ENCODE measurements around the gene SCARF2. TPM values are rescaled to one million over a fixed set of nuclear protein-coding genes. Genes with fewer than 3 reads are reported as not detected.

Gene SCARF2
- total and polyA plus RNA-seq, 5 donors from 2014 or later, result 0.70 to 6.9 (median 1.5) TPM

DNA sequence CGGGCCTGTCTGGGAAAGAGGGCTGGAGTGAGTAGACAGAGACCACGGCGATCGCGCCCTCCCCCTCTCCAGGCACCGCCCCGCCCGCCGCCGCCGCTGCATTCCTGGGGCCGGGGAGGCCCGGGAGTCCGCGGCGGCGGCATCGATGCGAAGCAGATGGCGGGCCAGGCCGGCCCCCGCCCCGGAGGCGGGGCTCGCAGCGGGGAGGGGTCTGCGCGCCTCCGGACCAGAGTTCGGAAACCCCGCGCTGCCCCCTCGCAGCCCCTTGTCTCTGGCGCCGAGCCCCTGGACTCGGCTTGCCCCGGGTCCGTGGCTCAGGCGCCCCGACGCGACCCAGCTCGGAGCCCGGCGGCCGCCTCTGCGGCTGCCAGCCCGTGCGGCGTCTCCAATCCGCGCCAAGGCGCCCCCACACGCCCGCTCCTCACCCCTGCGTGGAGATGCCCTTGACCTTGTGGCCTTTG, 1.3 kb downstream of the SCARF2 start:
- Mint-ChIP-seq H3K9me3 (peaks cover 0 to 2% (median 0%) of the 10 kb centered on the region in 7 donors), H3K36me3 (peaks cover 3% of the 10 kb centered on the region), H3K4me3 (peak overlapping the region in 3 of 4 donors; percentile 43 to 82 (median 80)), H3K27ac (peak overlapping the region in 1 of 3 donors; percentile 79), H3K27me3 (peaks cover 51% of the 10 kb centered on the region), H3K4me1 (peaks cover 0 to 32% (median 5%) of the 10 kb centered on the region in 4 donors)
- peaks cover 8% of the 10 kb centered on the region for H3K27me3 ChIP-seq (ENCODE audit: control insufficient read depth, insufficient read depth, low read length)
- ATAC-seq (ENCODE audit: low read depth in 2 of 2) (peak in 1 of 2 donors; percentile 25), DNase-seq (no peak)
- H3K36me3 ChIP-seq (ENCODE audit: control insufficient read depth, insufficient read depth, low read length), result peaks cover 7% of the 10 kb centered on the region
- H3K27ac ChIP-seq (ENCODE audit: insufficient read depth, low read length, poor library complexity, severe bottlenecking), result no peak overlapping the region
- peaks cover 32% of the 10 kb centered on the region for H3K4me1 ChIP-seq (ENCODE audit: control insufficient read depth, insufficient read depth, low read length, poor library complexity, severe bottlenecking)
- no peak overlapping the region for H3K4me3 ChIP-seq (ENCODE audit: low read depth, low read length)
- H3K9me3 ChIP-seq (ENCODE audit: control insufficient read depth in 2 of 2, low read length in 2 of 2), result no peaks in the 10 kb centered on the region

DNA sequence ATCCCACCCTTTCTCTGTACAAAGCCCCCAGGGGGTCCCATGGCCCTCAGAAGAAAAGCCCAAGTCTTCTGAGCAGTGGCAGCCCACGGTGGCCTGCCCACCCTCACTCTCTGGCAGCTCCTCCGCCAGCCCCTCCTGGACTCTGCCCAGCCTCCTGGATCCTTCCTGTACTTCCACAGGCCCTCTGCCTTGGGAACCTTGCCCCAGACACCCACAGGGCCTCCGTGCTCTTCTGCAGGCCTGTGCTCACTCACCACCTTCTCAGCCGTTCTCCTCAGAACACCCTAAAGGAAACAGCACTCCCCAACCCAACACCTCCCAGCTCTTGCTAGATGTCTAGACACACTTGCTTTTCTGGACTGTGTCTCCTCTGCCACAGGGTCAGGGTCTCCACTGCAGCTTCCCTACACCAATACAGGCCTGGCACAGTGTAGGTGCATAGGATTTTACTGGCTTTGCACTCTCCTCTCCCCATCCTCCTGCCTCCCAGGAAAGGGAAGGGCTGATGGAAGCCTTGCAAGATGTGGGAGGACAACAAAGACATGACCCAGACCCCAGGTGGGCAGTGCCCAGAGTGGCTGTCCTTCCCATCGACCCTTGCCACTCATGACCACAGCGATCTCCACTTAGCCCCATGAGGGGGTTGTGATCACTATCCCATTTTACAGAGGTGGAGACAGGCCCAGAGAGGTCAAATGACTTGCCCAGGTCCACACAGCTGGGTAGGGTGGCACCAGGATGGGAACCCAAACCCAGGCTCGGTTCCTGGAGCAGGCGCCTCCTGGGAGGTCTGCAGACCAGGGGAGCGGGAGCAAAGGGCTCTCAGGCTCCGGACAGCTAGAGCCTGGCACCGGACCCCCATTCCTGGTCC, 2.0 kb downstream of the SCARF2 start:
- peak overlapping the region in 1 of 3 donors; percentile 15 for H3K27ac Mint-ChIP-seq
- Histone ChIP-seq H3K27me3 (ENCODE audit: control insufficient read depth, insufficient read depth, low read length) (peaks cover 8% of the 10 kb centered on the region), H3K27ac (ENCODE audit: insufficient read depth, low read length, poor library complexity, severe bottlenecking) (no peak overlapping the region), H3K4me1 (ENCODE audit: control insufficient read depth, insufficient read depth, low read length, poor library complexity, severe bottlenecking) (peaks cover 39% of the 10 kb centered on the region), H3K36me3 (ENCODE audit: control insufficient read depth, insufficient read depth, low read length) (peaks cover under 1% of the 10 kb centered on the region), H3K9me3 (ENCODE audit: control insufficient read depth in 2 of 2, low read length in 2 of 2) (no peaks in the 10 kb centered on the region), H3K4me3 (ENCODE audit: low read depth, low read length) (no peak overlapping the region)
- peaks cover 0 to 34% (median 5%) of the 10 kb centered on the region in 4 donors for H3K4me1 Mint-ChIP-seq
- H3K9me3 Mint-ChIP-seq, result peaks cover 0 to 2% (median 0%) of the 10 kb centered on the region in 7 donors
- ATAC-seq (ENCODE audit: low read depth in 2 of 2) (no peak), DNase-seq (no peak)
- peaks cover 2% of the 10 kb centered on the region for H3K36me3 Mint-ChIP-seq
- H3K4me3 Mint-ChIP-seq, result peak overlapping the region; percentile 53 to 63 (median 54)
- peaks cover 53% of the 10 kb centered on the region for H3K27me3 Mint-ChIP-seq

DNA sequence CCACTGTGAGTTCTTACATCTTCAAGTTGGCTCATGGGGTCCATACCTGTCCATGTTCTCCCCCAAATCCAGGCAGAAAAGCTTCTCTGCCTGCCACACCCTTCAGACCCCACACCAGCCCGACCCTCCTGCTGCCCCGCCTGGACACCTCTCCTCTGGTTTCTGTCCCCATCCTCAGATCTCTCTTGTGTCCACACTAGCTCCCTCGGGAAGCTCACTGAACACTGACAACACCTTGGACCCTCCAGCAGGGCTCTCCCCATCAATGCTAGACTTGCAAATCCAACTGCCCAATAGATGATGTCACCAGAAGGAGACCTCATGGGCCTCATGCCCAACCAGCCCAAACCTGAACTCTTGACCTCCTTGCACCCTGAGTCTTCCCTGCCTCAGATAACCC, 2.9 kb downstream of the SCARF2 start:
- DNase-seq, result no peak
- Histone ChIP-seq H3K27ac (ENCODE audit: insufficient read depth, low read length, poor library complexity, severe bottlenecking) (no peak overlapping the region), H3K36me3 (ENCODE audit: control insufficient read depth, insufficient read depth, low read length) (no peaks in the 10 kb centered on the region), H3K9me3 (ENCODE audit: control insufficient read depth in 2 of 2, low read length in 2 of 2) (no peaks in the 10 kb centered on the region), H3K4me3 (ENCODE audit: low read depth, low read length) (no peak overlapping the region), H3K27me3 (ENCODE audit: control insufficient read depth, insufficient read depth, low read length) (peaks cover 8% of the 10 kb centered on the region), H3K4me1 (ENCODE audit: control insufficient read depth, insufficient read depth, low read length, poor library complexity, severe bottlenecking) (peaks cover 48% of the 10 kb centered on the region)
- no peaks in the 10 kb centered on the region for H3K36me3 Mint-ChIP-seq
- peaks cover 58% of the 10 kb centered on the region for H3K27me3 Mint-ChIP-seq
- ATAC-seq (ENCODE audit: low read depth in 2 of 2), result no peak
- H3K27ac Mint-ChIP-seq, result peak overlapping the region in 1 of 3 donors; percentile 53
- peaks cover 0 to 41% (median 5%) of the 10 kb centered on the region in 4 donors for H3K4me1 Mint-ChIP-seq
- peak overlapping the region in 3 of 4 donors; percentile 10 to 63 (median 55) for H3K4me3 Mint-ChIP-seq
- H3K9me3 Mint-ChIP-seq, result peaks cover 0 to 2% (median 0%) of the 10 kb centered on the region in 7 donors

DNA sequence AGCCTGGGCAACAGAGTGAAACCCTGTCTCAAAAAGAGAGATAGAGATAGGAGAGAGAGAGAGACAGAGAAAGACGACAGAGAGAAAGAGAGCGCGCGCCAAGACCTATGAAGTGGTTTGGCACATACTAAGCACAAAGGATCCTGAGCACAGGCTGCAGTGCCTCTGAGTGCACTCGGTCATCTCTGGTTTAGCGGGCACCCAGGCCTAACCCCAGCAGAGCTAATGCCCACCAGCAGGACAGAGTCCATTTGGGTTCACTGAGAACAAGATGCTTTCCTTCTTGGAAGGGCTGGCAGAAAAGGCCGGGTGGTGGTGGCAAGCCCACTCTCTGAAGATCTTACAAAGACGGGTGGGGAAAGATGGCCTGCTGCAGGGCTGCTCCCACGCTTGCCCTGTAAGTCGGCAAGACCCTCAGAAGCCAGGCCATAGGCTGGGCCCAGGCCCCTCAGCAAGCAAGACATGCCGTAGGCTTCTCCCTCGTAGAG, 3.3 kb downstream of the SCARF2 start:
- H3K4me1 Mint-ChIP-seq, result peaks cover 0 to 39% (median 5%) of the 10 kb centered on the region in 4 donors
- DNase-seq (no peak), ATAC-seq (ENCODE audit: low read depth in 2 of 2) (no peak)
- no peak overlapping the region for H3K27ac Mint-ChIP-seq
- peaks cover 53% of the 10 kb centered on the region for H3K27me3 Mint-ChIP-seq
- Histone ChIP-seq H3K27ac (ENCODE audit: insufficient read depth, low read length, poor library complexity, severe bottlenecking) (no peak overlapping the region), H3K4me1 (ENCODE audit: control insufficient read depth, insufficient read depth, low read length, poor library complexity, severe bottlenecking) (peaks cover 52% of the 10 kb centered on the region), H3K9me3 (ENCODE audit: control insufficient read depth in 2 of 2, low read length in 2 of 2) (no peaks in the 10 kb centered on the region), H3K27me3 (ENCODE audit: control insufficient read depth, insufficient read depth, low read length) (peaks cover 8% of the 10 kb centered on the region), H3K36me3 (ENCODE audit: control insufficient read depth, insufficient read depth, low read length) (no peaks in the 10 kb centered on the region), H3K4me3 (ENCODE audit: low read depth, low read length) (no peak overlapping the region)
- peak overlapping the region in 2 of 4 donors; percentile 21 to 59 for H3K4me3 Mint-ChIP-seq
- no peaks in the 10 kb centered on the region for H3K36me3 Mint-ChIP-seq
- peaks cover 0 to 2% (median 0%) of the 10 kb centered on the region in 7 donors for H3K9me3 Mint-ChIP-seq

DNA sequence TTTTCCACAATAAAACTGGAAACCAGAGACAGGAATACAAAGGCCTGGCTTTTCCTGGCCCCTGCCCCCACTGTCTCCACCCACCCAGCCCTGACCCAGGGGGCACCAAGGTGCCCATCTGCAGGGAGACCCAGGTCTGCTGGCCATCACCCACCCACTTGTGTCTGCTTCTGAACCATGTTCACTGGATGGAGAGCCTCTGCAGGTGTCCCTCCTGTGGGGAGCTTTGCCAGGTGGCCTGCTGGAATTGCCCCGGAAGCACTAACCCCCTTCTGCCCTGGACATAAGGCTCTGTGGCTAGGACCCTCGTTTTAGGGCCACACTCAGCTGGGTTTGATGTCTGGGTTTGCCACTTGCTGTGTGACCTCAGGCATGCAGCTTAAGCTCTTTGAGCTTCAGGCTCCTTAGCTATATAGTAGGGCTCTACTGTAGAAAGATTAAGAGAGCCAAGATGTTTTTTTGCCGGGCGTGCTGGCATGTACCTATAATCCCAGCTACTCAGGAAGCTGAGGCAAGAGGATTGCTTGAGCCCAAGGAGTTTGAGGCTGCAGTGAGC, 3.9 kb downstream of the SCARF2 start:
- DNase-seq (no peak), ATAC-seq (ENCODE audit: low read depth in 2 of 2) (no peak)
- Mint-ChIP-seq H3K27ac (no peak overlapping the region), H3K9me3 (peaks cover 0 to 2% (median 0%) of the 10 kb centered on the region in 7 donors), H3K36me3 (no peaks in the 10 kb centered on the region), H3K27me3 (peaks cover 54% of the 10 kb centered on the region), H3K4me1 (peaks cover 0 to 42% (median 10%) of the 10 kb centered on the region in 4 donors), H3K4me3 (peak overlapping the region in 2 of 4 donors; percentile 21 to 59)
- peaks cover 57% of the 10 kb centered on the region for H3K4me1 ChIP-seq (ENCODE audit: control insufficient read depth, insufficient read depth, low read length, poor library complexity, severe bottlenecking)
- no peak overlapping the region for H3K27ac ChIP-seq (ENCODE audit: insufficient read depth, low read length, poor library complexity, severe bottlenecking)
- H3K27me3 ChIP-seq (ENCODE audit: control insufficient read depth, insufficient read depth, low read length), result peaks cover 8% of the 10 kb centered on the region
- no peaks in the 10 kb centered on the region for H3K9me3 ChIP-seq (ENCODE audit: control insufficient read depth in 2 of 2, low read length in 2 of 2)
- no peak overlapping the region for H3K4me3 ChIP-seq (ENCODE audit: low read depth, low read length)
- H3K36me3 ChIP-seq (ENCODE audit: control insufficient read depth, insufficient read depth, low read length), result no peaks in the 10 kb centered on the region

DNA sequence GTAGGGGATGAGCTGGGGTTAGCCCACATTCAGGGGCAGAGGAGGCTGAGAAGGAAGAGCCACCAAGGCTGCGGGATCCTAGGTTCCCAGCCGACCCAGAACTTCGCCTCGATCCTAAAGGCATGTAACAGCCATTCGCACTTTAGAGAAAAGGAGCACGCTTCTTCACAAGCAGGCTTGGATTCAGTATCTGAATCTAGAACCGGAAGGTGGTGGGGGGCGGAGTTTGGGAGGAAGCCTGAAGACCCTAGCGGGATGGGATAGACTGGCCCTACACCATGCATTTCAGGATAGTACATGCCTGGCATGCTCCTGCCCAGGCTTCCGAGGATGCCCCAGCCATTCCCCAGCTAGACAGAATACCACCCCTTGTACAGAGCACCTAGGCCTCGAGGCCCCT, 4.4 kb downstream of the SCARF2 start:
- H3K27me3 ChIP-seq (ENCODE audit: control insufficient read depth, insufficient read depth, low read length), result peaks cover 8% of the 10 kb centered on the region
- Mint-ChIP-seq H3K36me3 (no peaks in the 10 kb centered on the region), H3K27me3 (peaks cover 54% of the 10 kb centered on the region), H3K4me1 (peaks cover 0 to 38% (median 8%) of the 10 kb centered on the region in 4 donors), H3K4me3 (peak overlapping the region in 2 of 4 donors; percentile 74 to 82), H3K27ac (no peak overlapping the region), H3K9me3 (peaks cover 0 to 3% (median 0%) of the 10 kb centered on the region in 7 donors)
- H3K4me3 ChIP-seq (ENCODE audit: low read depth, low read length), result no peak overlapping the region
- ATAC-seq (ENCODE audit: low read depth in 2 of 2) (no peak), DNase-seq (no peak)
- peaks cover 59% of the 10 kb centered on the region for H3K4me1 ChIP-seq (ENCODE audit: control insufficient read depth, insufficient read depth, low read length, poor library complexity, severe bottlenecking)
- H3K36me3 ChIP-seq (ENCODE audit: control insufficient read depth, insufficient read depth, low read length), result no peaks in the 10 kb centered on the region
- H3K27ac ChIP-seq (ENCODE audit: insufficient read depth, low read length, poor library complexity, severe bottlenecking), result no peak overlapping the region
- H3K9me3 ChIP-seq (ENCODE audit: control insufficient read depth in 2 of 2, low read length in 2 of 2), result no peaks in the 10 kb centered on the region

DNA sequence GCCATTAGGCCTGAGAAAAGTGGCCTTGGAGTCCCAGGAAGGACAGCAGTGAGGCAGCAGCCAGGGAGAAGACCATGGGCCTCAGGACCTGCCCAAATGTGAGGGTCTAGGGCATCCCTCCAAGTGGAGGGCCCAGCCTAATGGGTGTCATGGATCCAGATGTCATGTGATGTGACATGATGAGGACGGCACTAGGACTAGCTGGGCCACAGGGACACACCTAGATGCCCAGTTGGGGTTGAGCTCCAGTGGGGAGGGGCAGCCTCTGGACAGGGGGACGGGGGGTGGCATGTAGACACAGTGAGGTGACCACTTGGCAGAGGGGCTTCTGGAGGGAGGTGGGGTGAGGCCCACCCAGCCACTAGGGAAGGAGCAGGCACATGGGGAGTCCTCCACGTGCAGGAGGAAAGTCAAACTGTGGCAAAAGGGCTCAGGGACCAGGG, 5.4 kb downstream of the SCARF2 start:
- peaks cover 2% of the 10 kb centered on the region for H3K36me3 Mint-ChIP-seq
- peak overlapping the region; percentile 72 to 82 (median 77) for H3K4me3 Mint-ChIP-seq
- H3K27me3 Mint-ChIP-seq, result peaks cover 60% of the 10 kb centered on the region
- H3K36me3 ChIP-seq (ENCODE audit: control insufficient read depth, insufficient read depth, low read length), result no peaks in the 10 kb centered on the region
- no peaks in the 10 kb centered on the region for H3K9me3 ChIP-seq (ENCODE audit: control insufficient read depth in 2 of 2, low read length in 2 of 2)
- no peak overlapping the region for H3K27ac ChIP-seq (ENCODE audit: insufficient read depth, low read length, poor library complexity, severe bottlenecking)
- peaks cover 8% of the 10 kb centered on the region for H3K27me3 ChIP-seq (ENCODE audit: control insufficient read depth, insufficient read depth, low read length)
- H3K27ac Mint-ChIP-seq, result no peak overlapping the region
- H3K4me3 ChIP-seq (ENCODE audit: low read depth, low read length), result no peak overlapping the region
- DNase-seq, result no peak
- H3K4me1 Mint-ChIP-seq, result peaks cover 0 to 38% (median 8%) of the 10 kb centered on the region in 4 donors
- peaks cover 52% of the 10 kb centered on the region for H3K4me1 ChIP-seq (ENCODE audit: control insufficient read depth, insufficient read depth, low read length, poor library complexity, severe bottlenecking)
- H3K9me3 Mint-ChIP-seq, result peaks cover 0 to 3% (median 0%) of the 10 kb centered on the region in 7 donors
- no peak for ATAC-seq (ENCODE audit: low read depth in 2 of 2)
